SK-N-MC (cell line): ENCODE measurements around the gene DRD2.

Source experiments
- EZH2 ChIP-seq: fragments of 200-600 bp; sonication (generic); IDR thresholded peaks from one replicate; pipeline ENCODE4 v1.6.1; 2017; ENCODE audit warnings: antibody characterized with exemption
- POLR2AphosphoS5 ChIP-seq: IDR thresholded peaks from 2 replicates; pipeline ENCODE4 v1.6.1; 2012; ENCODE audit warnings: mild to moderate bottlenecking, low read depth, low read length, borderline replicate concordance

- no peak for TF ChIP-seq POLR2AphosphoS5
- TF ChIP-seq EZH2: no peak
Observed at GRCh38 chr11:113407163-113407562, 68.0 kb downstream of the DRD2 start.
